HepG2 (cell line): ENCODE measurements around the gene BEST2. TPM values are rescaled to one million over a fixed set of nuclear protein-coding genes. Genes with fewer than 3 reads are reported as not detected.

Source experiments
- FOSL2 ChIP-seq: sonication (generic); formaldehyde crosslinking; IDR thresholded peaks from 2 replicates; pipeline ENCODE4 v1.4.0; 2020; ENCODE audit warnings: missing genetic modification reagents
- MIXL1 ChIP-seq: IDR thresholded peaks from 2 replicates; pipeline ENCODE4 v1.6.1; 2016
- NRL ChIP-seq: sonication (generic); formaldehyde crosslinking; IDR thresholded peaks from 2 replicates; pipeline ENCODE4 v1.5.0; 2020; ENCODE audit warnings: missing genetic modification reagents, mild to moderate bottlenecking, moderate library complexity, borderline replicate concordance
- POLR2AphosphoS5 ChIP-seq: IDR thresholded peaks from 2 replicates; pipeline ENCODE4 v1.6.1; 2012; ENCODE audit warnings: low read depth, low read length
- ZEB1 ChIP-seq: IDR thresholded peaks from 2 replicates; pipeline ENCODE4 v1.6.1; 2012; ENCODE audit warnings: mild to moderate bottlenecking, low read depth, inconsistent platforms; ENCODE audit not compliant: insufficient replicate concordance
- ZFX ChIP-seq: sonication (generic); formaldehyde crosslinking; IDR thresholded peaks from 2 replicates; pipeline ENCODE4 v1.4.0; 2020; ENCODE audit warnings: mild to moderate bottlenecking, low read depth, missing genetic modification reagents, moderate library complexity
- ZNF619 ChIP-seq: sonication (generic); formaldehyde crosslinking; IDR thresholded peaks from 2 replicates; pipeline ENCODE4 v1.4.0; 2020; ENCODE audit warnings: mild to moderate bottlenecking, missing genetic modification reagents
- ZNF724P ChIP-seq: sonication (generic); formaldehyde crosslinking; IDR thresholded peaks from 2 replicates; pipeline ENCODE4 v1.8.0; 2022; ENCODE audit warnings: missing genetic modification reagents, borderline replicate concordance
- ZNF768 ChIP-seq: sonication (generic); formaldehyde crosslinking; IDR thresholded peaks from 2 replicates; pipeline ENCODE4 v1.4.0; 2020; ENCODE audit warnings: missing genetic modification reagents
- polyA plus RNA-seq, 8 experiments: library from polyadenylated mRNA; depleted of rRNA in 3 of 8; stranded (reverse) in 7 of 8; unstranded in 1 of 8; fragments of >200 nt; fragmentation: Illumina TruSeq in 4 of 8; extraction: Trizol in 4 of 8; gene quantifications; 2 replicates each; pipeline versions ENCODE4 v1.2.1 to v1.2.3, GENCODE V29; 2011 to 2016; ENCODE audit warnings: low read depth in 4 of 8, missing spikeins in 1 of 8, mixed read lengths in 1 of 8; ENCODE audit not compliant: insufficient read depth in 1 of 8
- total RNA-seq, 5 experiments: library from RNA; depleted of rRNA; stranded (reverse); fragments of >200 nt; fragmentation: Illumina TruSeq; extraction: Trizol; gene quantifications; 2 replicates each; pipeline ENCODE4 v1.2.3, GENCODE V29; 2016; ENCODE audit warnings: low read depth in 1 of 5
- TF ChIP-seq, protein P1 (sequence below): sonication (generic); formaldehyde crosslinking; IDR thresholded peaks from 2 replicates; pipeline ENCODE4 v1.5.0; 2020; ENCODE audit warnings: missing genetic modification reagents
- TF ChIP-seq, protein P2 (sequence below), 2 experiments: sonication (generic) in 1 of 2; formaldehyde crosslinking in 1 of 2; IDR thresholded peaks; 2 replicates each; pipeline versions ENCODE4 v1.6.1 to v1.9.0; 2014 to 2022; ENCODE audit warnings: antibody characterized with exemption in 1 of 2, borderline replicate concordance in 1 of 2, inconsistent platforms in 1 of 2, low read depth in 1 of 2, missing genetic modification reagents in 1 of 2
- TF ChIP-seq, protein P3 (sequence below): sonication (generic); formaldehyde crosslinking; IDR thresholded peaks from 2 replicates; pipeline ENCODE4 v1.4.0; 2020; ENCODE audit warnings: missing genetic modification reagents
- TF ChIP-seq, protein P4 (sequence below): sonication (generic); formaldehyde crosslinking; conservative IDR thresholded peaks from 2 replicates; pipeline ENCODE4 v1.4.0; 2020; ENCODE audit warnings: missing genetic modification reagents
- TF ChIP-seq, protein P5 (sequence below): IDR thresholded peaks from 2 replicates; pipeline ENCODE4 v1.6.1; 2012; ENCODE audit warnings: inconsistent platforms

BEST2 gene
- total and polyA plus RNA-seq, 2 of the 13 experiments (the other 11 are each of a cell fraction or from before 2014, with no cell fraction given), result not detected

DNA sequence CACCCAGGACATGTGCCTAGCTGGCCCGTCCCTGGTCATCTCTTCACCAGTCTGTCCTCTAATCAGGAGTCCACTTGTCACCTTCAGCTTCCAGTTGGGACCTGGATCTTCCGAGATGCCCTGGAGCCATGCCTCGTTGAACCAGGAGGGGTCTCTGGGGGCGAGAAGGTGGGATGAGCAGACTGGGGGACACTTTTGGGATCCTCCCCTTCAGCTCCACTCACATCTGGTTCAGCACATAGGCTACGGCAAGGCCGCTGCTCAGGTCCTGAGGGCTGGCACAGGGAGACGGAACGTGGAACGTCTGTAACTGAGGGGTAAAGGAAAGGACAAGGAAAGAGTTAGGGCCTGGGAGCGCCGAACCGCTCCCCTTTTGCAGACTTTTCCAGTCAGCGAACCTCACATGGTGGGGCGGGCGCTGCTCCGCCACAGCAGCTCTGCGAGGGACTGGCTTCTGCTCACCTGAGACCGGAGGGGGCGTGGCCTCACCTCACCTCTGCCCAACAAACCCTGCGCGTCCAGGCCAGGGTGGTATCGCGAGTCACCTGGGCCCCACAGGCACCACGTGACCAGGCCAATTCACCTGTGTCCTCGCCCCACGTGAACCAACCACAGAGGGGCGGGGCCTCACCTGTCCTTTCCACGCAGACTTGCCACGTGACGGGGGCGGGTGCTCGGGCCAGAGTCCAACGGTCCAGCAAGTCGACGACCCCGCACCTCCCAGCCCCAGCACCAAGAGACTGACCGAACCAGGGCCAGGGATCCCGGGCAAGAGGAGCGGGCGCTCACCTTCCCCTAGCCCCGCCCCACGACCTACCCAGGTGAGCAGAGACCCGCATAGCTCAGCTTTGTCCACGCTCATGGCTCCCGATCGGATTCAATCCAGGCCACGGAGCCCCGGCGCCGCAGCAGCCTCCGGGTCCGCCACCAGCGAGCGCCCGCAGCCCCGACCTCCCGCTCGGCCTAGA, 23.3 kb downstream of the BEST2 start, which contains the start of gene HOOK2 (continued):
- TF ChIP-seq, protein P1, sequence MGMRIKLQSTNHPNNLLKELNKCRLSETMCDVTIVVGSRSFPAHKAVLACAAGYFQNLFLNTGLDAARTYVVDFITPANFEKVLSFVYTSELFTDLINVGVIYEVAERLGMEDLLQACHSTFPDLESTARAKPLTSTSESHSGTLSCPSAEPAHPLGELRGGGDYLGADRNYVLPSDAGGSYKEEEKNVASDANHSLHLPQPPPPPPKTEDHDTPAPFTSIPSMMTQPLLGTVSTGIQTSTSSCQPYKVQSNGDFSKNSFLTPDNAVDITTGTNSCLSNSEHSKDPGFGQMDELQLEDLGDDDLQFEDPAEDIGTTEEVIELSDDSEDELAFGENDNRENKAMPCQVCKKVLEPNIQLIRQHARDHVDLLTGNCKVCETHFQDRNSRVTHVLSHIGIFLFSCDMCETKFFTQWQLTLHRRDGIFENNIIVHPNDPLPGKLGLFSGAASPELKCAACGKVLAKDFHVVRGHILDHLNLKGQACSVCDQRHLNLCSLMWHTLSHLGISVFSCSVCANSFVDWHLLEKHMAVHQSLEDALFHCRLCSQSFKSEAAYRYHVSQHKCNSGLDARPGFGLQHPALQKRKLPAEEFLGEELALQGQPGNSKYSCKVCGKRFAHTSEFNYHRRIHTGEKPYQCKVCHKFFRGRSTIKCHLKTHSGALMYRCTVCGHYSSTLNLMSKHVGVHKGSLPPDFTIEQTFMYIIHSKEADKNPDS (CRISPR knock-in tag), result 0 out of 2 replicates have a peak, but pooled peaks have one; percentile 26
- TF ChIP-seq ZNF724P (CRISPR knock-in tag) (0 out of 2 replicates have a peak, but pooled peaks have one; percentile 27), ZNF768 (CRISPR knock-in tag) (peak; percentile 10; the same call in 1 of the 2 replicates), FOSL2 (0 out of 2 replicates have a peak, but pooled peaks have one; percentile 8), ZNF619 (0 out of 2 replicates have a peak, but pooled peaks have one; percentile 72), MIXL1 (CRISPR knock-in tag) (no peak), ZFX (CRISPR knock-in tag) (peak; percentile 74), ZEB1 (peak; percentile 96), NRL (CRISPR knock-in tag) (peak; percentile 24; the same call in 1 of the 2 replicates), POLR2AphosphoS5 (peak; percentile 62)
- TF ChIP-seq, protein P2, sequence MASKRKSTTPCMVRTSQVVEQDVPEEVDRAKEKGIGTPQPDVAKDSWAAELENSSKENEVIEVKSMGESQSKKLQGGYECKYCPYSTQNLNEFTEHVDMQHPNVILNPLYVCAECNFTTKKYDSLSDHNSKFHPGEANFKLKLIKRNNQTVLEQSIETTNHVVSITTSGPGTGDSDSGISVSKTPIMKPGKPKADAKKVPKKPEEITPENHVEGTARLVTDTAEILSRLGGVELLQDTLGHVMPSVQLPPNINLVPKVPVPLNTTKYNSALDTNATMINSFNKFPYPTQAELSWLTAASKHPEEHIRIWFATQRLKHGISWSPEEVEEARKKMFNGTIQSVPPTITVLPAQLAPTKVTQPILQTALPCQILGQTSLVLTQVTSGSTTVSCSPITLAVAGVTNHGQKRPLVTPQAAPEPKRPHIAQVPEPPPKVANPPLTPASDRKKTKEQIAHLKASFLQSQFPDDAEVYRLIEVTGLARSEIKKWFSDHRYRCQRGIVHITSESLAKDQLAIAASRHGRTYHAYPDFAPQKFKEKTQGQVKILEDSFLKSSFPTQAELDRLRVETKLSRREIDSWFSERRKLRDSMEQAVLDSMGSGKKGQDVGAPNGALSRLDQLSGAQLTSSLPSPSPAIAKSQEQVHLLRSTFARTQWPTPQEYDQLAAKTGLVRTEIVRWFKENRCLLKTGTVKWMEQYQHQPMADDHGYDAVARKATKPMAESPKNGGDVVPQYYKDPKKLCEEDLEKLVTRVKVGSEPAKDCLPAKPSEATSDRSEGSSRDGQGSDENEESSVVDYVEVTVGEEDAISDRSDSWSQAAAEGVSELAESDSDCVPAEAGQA (IDR thresholded peaks at IDR 0.05; ENCODE audit: low read depth), result 0 out of 2 replicates have a peak, but pooled peaks have one; percentile 28
- TF ChIP-seq, protein P2 (CRISPR knock-in tag; IDR thresholded peaks at IDR 0.05; ENCODE audit: borderline replicate concordance), result no peak
- TF ChIP-seq, protein P3, sequence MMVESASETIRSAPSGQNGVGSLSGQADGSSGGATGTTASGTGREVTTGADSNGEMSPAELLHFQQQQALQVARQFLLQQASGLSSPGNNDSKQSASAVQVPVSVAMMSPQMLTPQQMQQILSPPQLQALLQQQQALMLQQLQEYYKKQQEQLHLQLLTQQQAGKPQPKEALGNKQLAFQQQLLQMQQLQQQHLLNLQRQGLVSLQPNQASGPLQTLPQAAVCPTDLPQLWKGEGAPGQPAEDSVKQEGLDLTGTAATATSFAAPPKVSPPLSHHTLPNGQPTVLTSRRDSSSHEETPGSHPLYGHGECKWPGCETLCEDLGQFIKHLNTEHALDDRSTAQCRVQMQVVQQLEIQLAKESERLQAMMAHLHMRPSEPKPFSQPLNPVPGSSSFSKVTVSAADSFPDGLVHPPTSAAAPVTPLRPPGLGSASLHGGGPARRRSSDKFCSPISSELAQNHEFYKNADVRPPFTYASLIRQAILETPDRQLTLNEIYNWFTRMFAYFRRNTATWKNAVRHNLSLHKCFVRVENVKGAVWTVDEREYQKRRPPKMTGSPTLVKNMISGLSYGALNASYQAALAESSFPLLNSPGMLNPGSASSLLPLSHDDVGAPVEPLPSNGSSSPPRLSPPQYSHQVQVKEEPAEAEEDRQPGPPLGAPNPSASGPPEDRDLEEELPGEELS, result no peak
- TF ChIP-seq, protein P4, sequence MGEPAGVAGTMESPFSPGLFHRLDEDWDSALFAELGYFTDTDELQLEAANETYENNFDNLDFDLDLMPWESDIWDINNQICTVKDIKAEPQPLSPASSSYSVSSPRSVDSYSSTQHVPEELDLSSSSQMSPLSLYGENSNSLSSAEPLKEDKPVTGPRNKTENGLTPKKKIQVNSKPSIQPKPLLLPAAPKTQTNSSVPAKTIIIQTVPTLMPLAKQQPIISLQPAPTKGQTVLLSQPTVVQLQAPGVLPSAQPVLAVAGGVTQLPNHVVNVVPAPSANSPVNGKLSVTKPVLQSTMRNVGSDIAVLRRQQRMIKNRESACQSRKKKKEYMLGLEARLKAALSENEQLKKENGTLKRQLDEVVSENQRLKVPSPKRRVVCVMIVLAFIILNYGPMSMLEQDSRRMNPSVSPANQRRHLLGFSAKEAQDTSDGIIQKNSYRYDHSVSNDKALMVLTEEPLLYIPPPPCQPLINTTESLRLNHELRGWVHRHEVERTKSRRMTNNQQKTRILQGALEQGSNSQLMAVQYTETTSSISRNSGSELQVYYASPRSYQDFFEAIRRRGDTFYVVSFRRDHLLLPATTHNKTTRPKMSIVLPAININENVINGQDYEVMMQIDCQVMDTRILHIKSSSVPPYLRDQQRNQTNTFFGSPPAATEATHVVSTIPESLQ (CRISPR knock-in tag), result 0 out of 2 replicates have a peak, but pooled peaks have one; percentile 59
- TF ChIP-seq, protein P5, sequence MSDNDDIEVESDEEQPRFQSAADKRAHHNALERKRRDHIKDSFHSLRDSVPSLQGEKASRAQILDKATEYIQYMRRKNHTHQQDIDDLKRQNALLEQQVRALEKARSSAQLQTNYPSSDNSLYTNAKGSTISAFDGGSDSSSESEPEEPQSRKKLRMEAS, result peak; percentile 72
